Measurements from ENCODE around the gene ZBP1.

GRCh38 chr20:57666106-57666833 lies 46.0 kb upstream of the ZBP1 start:
- TF ChIP-seq HDGF (IDR thresholded peaks at IDR 0.05; ENCODE audit: borderline replicate concordance) (no peak), PKNOX1 (IDR thresholded peaks at IDR 0.05) (no peak), FOXM1 (IDR thresholded peaks at IDR 0.05; ENCODE audit: borderline replicate concordance) (no peak), BHLHE40 (IDR thresholded peaks at IDR 0.05; ENCODE audit: borderline replicate concordance) (no peak), CTBP1 (IDR thresholded peaks at IDR 0.05; ENCODE audit: borderline replicate concordance) (no peak), L3MBTL2 (conservative IDR thresholded peaks at IDR 0.05) (no peak), FOXK2 (IDR thresholded peaks at IDR 0.05) (no peak)

Data from HEK293T (cell line).